GM12878 (cell line): Measurements from ENCODE around the gene KRT7. TPM values are rescaled to one million over a fixed set of nuclear protein-coding genes. Genes with fewer than 3 reads are reported as not detected.

Experiments used
- ATAC-seq: fragments of 200-7000 bp; cut with Tn5 transposase; 3 replicates; pipeline ENCODE4 v1.9.1; 2020; ENCODE audit warnings: mild to moderate bottlenecking, moderate library complexity
- BruUV-seq: library from RNA; stranded (reverse); fragments of 400-500 nt; replicated peaks from 2 replicates; lab custom pipeline; 2021; lab: Mats Ljungman, UMichigan
- CTCF ChIA-PET: fragments of 300-600 bp; sonication (Branson Sonifier 250); formaldehyde crosslinking; extraction: SDS; loops from one replicate; lab custom pipeline; 2021; ENCODE audit warnings: inconsistent platforms; lab: Yijun Ruan, JAX
- POLR2A ChIA-PET: fragments of 350-600 bp; formaldehyde crosslinking; extraction: SDS; loops from one replicate; lab custom pipeline; 2021; ENCODE audit warnings: inconsistent platforms; lab: Charles Lee
- RAD21 ChIA-PET: fragments of 300-600 bp; sonication (Branson Sonifier 250); formaldehyde crosslinking; loops from one replicate; lab custom pipeline; 2023; ENCODE audit warnings: antibody characterized with exemption; ENCODE audit not compliant: unreplicated experiment; lab: Charles Lee
- SMC1A ChIA-PET: fragments of 300-600 bp; sonication (Branson Sonifier 250); formaldehyde crosslinking; loops from one replicate; lab custom pipeline; 2023; ENCODE audit not compliant: unreplicated experiment, uncharacterized antibody; lab: Charles Lee
- DNase-seq: peaks from one replicate; pipeline ENCODE4 v3.0.0-alpha.2; 2011; ENCODE audit warnings: low read depth, low spot score
- FAIRE-seq: peaks from 3 replicates; lab custom pipeline; 2011; peaks lifted over from hg19 to GRCh38; lab: Jason Lieb, UNC
- H2AFZ ChIP-seq: 2 replicates; pipeline ENCODE4 v1.6.0; 2011; ENCODE audit warnings: low read depth, low read length, control low read depth; ENCODE audit not compliant: control insufficient read depth
- H3K27ac ChIP-seq: 2 replicates; pipeline ENCODE4 v1.5.1; 2011; ENCODE audit warnings: control low read depth; ENCODE audit not compliant: control insufficient read depth, insufficient read depth
- H3K27me3 ChIP-seq, 2 experiments: replicated peaks in 1 of 2; 2 replicates each; pipeline versions ENCODE4 v1.6.0 to v1.6.1; 2011; ENCODE audit warnings: low read length in 1 of 2; ENCODE audit not compliant: control insufficient read depth in 2 of 2, insufficient read depth in 2 of 2
- H3K36me3 ChIP-seq, 2 experiments: 2 replicates each; pipeline ENCODE4 v1.5.1; 2011; ENCODE audit warnings: low read length in 1 of 2; ENCODE audit not compliant: control insufficient read depth in 2 of 2, insufficient read depth in 2 of 2
- H3K4me1 ChIP-seq: 2 replicates; pipeline ENCODE4 v1.6.1; 2011; ENCODE audit warnings: mild to moderate bottlenecking, low read length, moderate library complexity, mixed read lengths; ENCODE audit not compliant: control insufficient read depth, insufficient read depth
- H3K4me2 ChIP-seq: 2 replicates; pipeline ENCODE4 v1.6.0; 2011; ENCODE audit warnings: control low read depth; ENCODE audit not compliant: control insufficient read depth, insufficient read depth
- H3K4me3 ChIP-seq: fragments of 200-600 bp; sonication (generic); 2 replicates; pipeline ENCODE4 v1.5.1; 2016
- H3K79me2 ChIP-seq: 2 replicates; pipeline ENCODE4 v1.6.0; 2011; ENCODE audit warnings: low read length; ENCODE audit not compliant: control insufficient read depth, insufficient read depth
- H3K9ac ChIP-seq: 2 replicates; pipeline ENCODE4 v1.8.0; 2011; ENCODE audit warnings: low read length, control low read depth, mixed read lengths; ENCODE audit not compliant: control insufficient read depth, insufficient read depth
- H3K9me3 ChIP-seq: replicated peaks from 3 replicates; pipeline ENCODE4 v1.5.1; 2011; ENCODE audit warnings: mild to moderate bottlenecking, low read length; ENCODE audit not compliant: control insufficient read depth, insufficient read depth
- H4K20me1 ChIP-seq: 2 replicates; pipeline ENCODE4 v1.6.0; 2011; ENCODE audit not compliant: control insufficient read depth, insufficient read depth
- CBX3 ChIP-seq: fragments of 200-600 bp; sonication (generic); IDR thresholded peaks from 2 replicates; pipeline ENCODE4 v1.6.1; 2016; ENCODE audit warnings: low read depth, borderline replicate concordance
- EED ChIP-seq: sonication (generic); IDR thresholded peaks from 2 replicates; pipeline ENCODE4 v1.6.1; 2016; ENCODE audit warnings: antibody characterized with exemption, low read depth
- EZH2 ChIP-seq: IDR thresholded peaks from 2 replicates; pipeline ENCODE4 v1.6.1; 2012; ENCODE audit warnings: low read depth, mild to moderate bottlenecking, control low read depth, inconsistent platforms, low read length, borderline replicate concordance; ENCODE audit not compliant: control insufficient read depth
- GATAD2B ChIP-seq: fragments of 450-650 bp; conservative IDR thresholded peaks from 2 replicates; pipeline ENCODE4 v1.6.1; 2017; ENCODE audit warnings: low read depth, mild to moderate bottlenecking, moderate library complexity
- LARP7 ChIP-seq: fragments of 450-650 bp; IDR thresholded peaks from 2 replicates; pipeline ENCODE4 v1.6.1; 2017; ENCODE audit warnings: mild to moderate bottlenecking
- POLR2AphosphoS5 ChIP-seq: IDR thresholded peaks from 2 replicates; pipeline ENCODE4 v1.6.1; 2011; ENCODE audit warnings: mild to moderate bottlenecking, low read length, inconsistent platforms
- RELA ChIP-seq: fragments of 450-650 bp; IDR thresholded peaks from 2 replicates; pipeline ENCODE4 v1.8.0; 2014; ENCODE audit warnings: borderline replicate concordance; ENCODE audit not compliant: partially characterized antibody
- WGBS: methylation state at CpG from one replicate; pipeline ENCODE4 v1.1.6; 2016; ENCODE audit warnings: low lambda C conversion rate; ENCODE audit not compliant: insufficient replicate concordance, insufficient coverage; ENCODE audit errors: missing lambda C conversion rate; 5-methylcytosine and 5-hydroxymethylcytosine counted together
- in situ Hi-C: fragments of 300-500 bp; cut with MboI; formaldehyde crosslinking; loops from 9 replicates; pipeline ENCODE4 v1.14.3; 2018; ENCODE audit warnings: mixed read lengths
- intact Hi-C: fragments of 100-400 bp; cut with micrococcal nuclease; formaldehyde crosslinking; loops from one replicate; pipeline ENCODE4 v1.14.2; 2022; ENCODE audit not compliant: unreplicated experiment
- polyA plus RNA-seq, 11 experiments: library from polyadenylated mRNA; depleted of rRNA in 4 of 11; unstranded in 6 of 11; stranded (reverse) in 5 of 11; fragments of >200 nt; fragmentation: Nextera tagmentation in 4 of 11; fragmentation: Illumina TruSeq in 1 of 11; extraction: Ambion mirVana in 4 of 11; extraction: Trizol in 1 of 11; gene quantifications; 1 replicate in 1 of 11; 2 replicates in 10 of 11; pipeline versions ENCODE4 v1.2.1 to v1.2.3, GENCODE V29; 2011 to 2016; ENCODE audit warnings: inconsistent platforms in 2 of 11, missing spikeins in 2 of 11, low read depth in 1 of 11
- total RNA-seq, 4 experiments: library from RNA; depleted of rRNA in 3 of 4; stranded (reverse); fragments of >200 nt in 3 of 4; fragmentation: Illumina TruSeq in 1 of 4; extraction: Trizol in 1 of 4; gene quantifications; 2 replicates each; pipeline versions ENCODE4 v1.2.1 to v1.2.3, GENCODE V29; 2013 to 2021

The KRT7 gene
- total and polyA plus RNA-seq, 10 of the 15 experiments (the other 5 are each of a cell fraction or from before 2014, with no cell fraction given), result 0.90 to 18.7 (median 4.8) TPM

DNA sequence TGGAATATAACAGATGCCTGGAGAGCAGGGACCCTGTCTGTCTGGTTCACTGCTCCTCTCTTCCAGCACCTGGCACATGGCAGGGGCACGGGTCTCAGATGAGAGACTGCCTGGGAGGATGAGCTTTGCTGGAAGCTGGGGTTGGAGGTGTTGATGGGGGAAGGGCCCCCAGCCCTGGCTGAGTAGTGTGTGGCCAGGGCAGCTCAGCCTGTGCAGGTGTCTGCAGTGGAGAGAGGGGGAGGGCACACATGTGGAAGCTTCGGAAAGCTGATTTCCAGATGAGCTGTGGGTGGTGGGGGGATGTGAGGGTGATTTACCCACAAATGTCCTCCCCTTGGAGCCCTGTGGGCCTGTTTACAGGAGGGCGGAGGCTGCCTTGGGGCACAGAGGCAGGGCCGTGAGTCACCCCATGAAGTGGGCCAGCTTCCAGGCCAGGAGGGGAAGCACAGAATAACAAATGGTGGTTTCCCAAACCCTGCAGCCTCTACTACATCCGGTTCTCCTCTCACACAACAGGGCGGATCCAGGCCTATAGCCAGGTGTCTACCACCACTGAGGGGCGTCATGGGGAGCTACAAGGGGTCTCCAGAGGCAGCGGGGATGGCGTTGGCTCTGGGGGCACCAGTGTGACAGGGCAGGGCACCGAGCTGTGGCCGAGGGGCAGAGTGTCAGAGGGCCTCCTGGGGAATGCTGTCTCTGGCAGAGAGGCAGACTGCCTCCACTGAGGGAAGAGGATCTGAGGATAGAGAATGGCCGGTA is 11.0 kb downstream of the KRT7 start (continued):
- TF ChIP-seq EED, result peak; percentile 55; the same call in 1 of the 2 replicates
- TF ChIP-seq POLR2AphosphoS5, result peak; percentile 85
- peak; percentile 82 for TF ChIP-seq RELA
- TF ChIP-seq CBX3, result no peak
- 0 out of 2 replicates have a peak, but pooled peaks have one; percentile 48 for TF ChIP-seq GATAD2B

DNA sequence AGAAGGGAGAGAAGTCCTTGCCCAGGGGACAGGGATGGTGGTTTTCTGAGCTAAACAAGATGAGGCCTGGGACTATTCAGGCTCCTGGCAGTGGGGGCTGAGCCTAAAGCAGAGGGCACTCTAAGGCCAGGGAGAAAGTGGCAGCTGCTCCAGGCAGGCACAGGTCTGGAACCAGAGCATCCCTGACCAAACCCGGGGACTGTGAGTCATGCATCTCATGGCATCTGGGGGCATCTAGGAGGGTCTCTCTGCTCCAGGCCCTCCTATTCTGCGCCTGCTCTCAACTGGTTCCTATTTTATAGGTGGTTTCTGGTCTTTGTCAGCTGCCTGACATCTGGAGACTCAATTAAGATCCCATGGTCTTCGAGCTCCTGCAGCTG is 11.6 kb downstream of the KRT7 start:
- Histone ChIP-seq H3K4me2 (peak overlapping the region; percentile 61), H4K20me1 (no peaks in the 10 kb centered on the region), H3K4me3 (peak overlapping the region; percentile 42; the same call in 1 of the 2 replicates), H3K79me2 (no peaks in the 10 kb centered on the region; the same call in 1 of the 2 replicates), H2AFZ (peak overlapping the region; percentile 85), H3K36me3 (no peaks in the 10 kb centered on the region), H3K9me3 (no peaks in the 10 kb centered on the region), H3K27me3 (no peaks in the 10 kb centered on the region), H3K27ac (peak overlapping the region; percentile 86), H3K9ac (peak overlapping the region; percentile 50), H3K4me1 (peaks cover 22% of the 10 kb centered on the region)
- intact Hi-C loops, result no loop called here
- in situ Hi-C loops, result no loop called here
- TF ChIP-seq EZH2 (no peak), LARP7 (0 out of 2 replicates have a peak, but pooled peaks have one; percentile 23)
- WGBS, result 32% methylated on average over 3 of the region's 3 CpGs
- FAIRE-seq, result no peak
- POLR2A ChIA-PET, result interaction anchor here (1.2 kb wide), 2 partner anchors 34 to 762 kb away, joined by 3 to 8 read pairs; partner anchors contain the start of gene EIF4B
- SMC1A ChIA-PET, result interaction anchor here (0.6 to 2.5 kb wide), 8 partner anchors 23 to 1223 kb away, joined by 3 to 13 read pairs (median 5); no protein-coding TSS in a partner anchor
- TSS peak; percentile 67 for BruUV-seq
- DNase-seq, result no peak
- CTCF ChIA-PET, result interaction anchor here (0.7 to 5.1 kb wide), 11 partner anchors 8 to 219 kb away, joined by 3 to 42 read pairs (median 7); no protein-coding TSS in a partner anchor
- RAD21 ChIA-PET, result interaction anchor here (0.8 to 1.9 kb wide), 7 partner anchors 34 to 223 kb away, joined by 3 to 8 read pairs (median 4); no protein-coding TSS in a partner anchor
- peak; percentile 34 for ATAC-seq
